ENCODE measurements around the gene FGF1.
A peak's percentile ranks its signal among the peaks of the same experiment; 100 is the strongest.

Gene FGF1

DNA sequence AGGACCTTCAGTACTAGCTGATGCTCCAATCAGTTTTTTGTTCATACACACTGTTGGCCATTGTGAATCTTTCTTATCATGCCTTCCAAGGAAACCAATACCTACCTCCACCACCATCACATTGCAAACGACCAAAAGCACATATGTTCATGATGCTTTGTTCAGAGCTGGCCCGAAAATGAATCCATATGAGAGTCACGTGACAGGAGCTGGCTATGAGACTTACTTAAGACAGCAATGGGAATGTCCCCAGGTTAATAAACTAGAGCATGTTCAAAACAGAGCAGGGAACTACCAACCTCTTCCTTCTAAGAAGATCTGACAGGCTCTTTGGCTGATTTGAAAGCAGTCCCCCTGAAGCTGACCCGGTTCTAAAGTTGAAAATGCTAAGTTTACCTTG is 93.5 kb downstream of the FGF1 start:
- intact Hi-C loops (cut with DNase I) = no loop called here

GRCh38 chr5:142590451-142591231 is 95.2 kb downstream of the FGF1 start:
- no peak for DNase-seq
- intact Hi-C loops (cut with DNase I) = no loop called here

More for the DNA sequence above, 93.5 kb downstream of the FGF1 start:
- no peak for DNase-seq

DNA sequence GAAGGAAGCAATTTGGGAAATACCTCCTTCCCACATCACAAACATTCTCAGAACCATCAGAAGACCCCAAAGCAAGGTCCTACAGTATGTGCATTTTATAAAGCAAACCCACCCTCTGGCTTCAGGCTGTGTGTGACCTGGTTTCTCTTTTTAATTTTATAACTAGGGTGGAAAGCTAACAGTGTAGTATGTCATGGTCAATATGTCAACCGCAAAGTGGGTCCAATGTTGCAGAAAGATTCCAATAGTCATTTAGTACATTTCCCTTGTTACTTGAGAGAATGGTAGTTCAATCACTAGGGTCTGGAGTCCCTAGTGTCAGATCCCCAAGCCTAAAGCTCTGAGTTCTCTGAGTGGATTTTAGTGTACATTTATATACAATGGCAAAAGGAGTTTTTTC is 96.2 kb downstream of the FGF1 start:
- DNase-seq = no peak
- intact Hi-C loops (cut with DNase I) = no loop called here

- intact Hi-C loops (cut with DNase I) = no loop called here
- peak in 1 of 10 donors; percentile 30 for DNase-seq
These were observed 98.4 kb downstream of the FGF1 start for GRCh38 chr5:142587354-142587965.

DNA sequence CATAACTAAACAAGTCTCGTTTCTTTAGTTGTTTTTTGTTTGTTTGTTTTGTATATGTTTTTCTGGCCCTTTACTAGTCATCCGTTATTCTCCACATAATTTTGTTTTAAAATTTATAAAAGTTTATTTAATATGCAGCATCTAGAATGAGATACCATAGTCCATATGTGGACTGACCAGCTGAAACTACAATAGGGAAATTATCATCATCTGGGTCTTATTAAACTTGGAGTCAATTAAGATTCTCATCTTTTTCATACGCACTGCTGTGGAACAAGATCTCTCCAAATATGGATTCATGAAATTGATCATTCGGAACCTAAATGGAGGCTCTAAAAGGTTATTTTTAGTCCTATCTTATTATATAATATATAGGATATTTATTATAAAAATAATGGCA is 99.3 kb downstream of the FGF1 start:
- DNase-seq = no peak
- intact Hi-C loops (cut with DNase I) = no loop called here

- intact Hi-C loops (cut with DNase I) = no loop called here
- DNase-seq = no peak
These were observed 100.4 kb downstream of the FGF1 start for GRCh38 chr5:142585451-142585850.

- intact Hi-C loops (cut with DNase I) = no loop called here
These were observed 101.0 kb downstream of the FGF1 start for GRCh38 chr5:142584891-142585290.

DNA sequence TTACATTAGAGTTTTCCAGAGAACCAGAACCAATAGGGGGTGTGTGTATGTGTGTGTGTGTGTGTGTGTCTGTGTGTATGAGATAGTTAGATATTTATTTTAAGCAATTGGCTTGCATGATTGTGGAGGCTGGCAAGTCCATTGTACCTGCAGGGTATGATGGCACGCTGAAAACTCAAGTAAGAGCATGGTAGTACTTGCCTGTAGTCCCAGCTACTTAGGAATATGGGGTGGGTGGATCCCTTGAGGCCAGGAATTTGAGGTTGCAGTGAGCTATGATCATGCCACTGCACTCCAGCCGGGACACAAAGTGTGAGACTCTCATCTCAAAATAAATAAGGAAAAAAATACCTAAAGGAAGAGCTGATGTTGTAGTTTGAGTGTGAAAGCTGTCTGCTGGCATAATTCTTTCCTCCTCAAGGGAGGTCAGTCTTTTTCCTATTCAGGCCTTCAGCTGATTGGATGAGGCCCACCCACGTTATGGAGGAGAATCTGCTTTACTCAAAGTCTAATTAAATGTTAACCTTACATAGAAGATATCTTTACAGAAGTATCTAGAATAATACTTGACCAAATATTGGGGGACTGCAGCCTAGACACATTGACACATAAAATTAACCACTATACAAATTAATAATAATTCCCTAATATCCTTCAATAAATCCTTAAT is 107.6 kb downstream of the FGF1 start:
- no peak for DNase-seq
- intact Hi-C loops (cut with DNase I) = no loop called here

More at GRCh38 chr5:142584891-142585290, 101.0 kb downstream of the FGF1 start:
- DNase-seq = no peak

DNA sequence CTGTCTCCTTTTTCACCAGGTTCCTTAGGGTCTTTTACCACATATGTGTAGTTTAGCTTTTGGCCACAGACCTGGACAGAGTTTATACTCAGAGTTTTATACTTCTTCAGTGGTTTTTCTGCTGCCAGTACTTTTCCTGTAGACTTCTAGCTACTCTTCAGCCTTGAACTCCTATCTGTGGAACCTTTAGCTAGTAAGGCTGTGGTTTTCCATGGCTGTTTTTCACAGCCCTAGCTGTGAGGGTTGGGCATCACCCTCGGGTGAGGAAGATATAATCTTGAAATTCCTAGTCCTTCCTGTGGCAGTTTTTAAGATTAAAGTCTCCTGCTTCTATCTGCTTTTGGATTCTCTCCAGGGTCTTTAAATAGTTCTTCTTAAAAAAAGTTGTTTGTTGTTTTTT is 109.1 kb downstream of the FGF1 start:
- intact Hi-C loops (cut with DNase I) = no loop called here
- no peak for DNase-seq

- no peak for DNase-seq
- intact Hi-C loops (cut with DNase I) = no loop called here
These were observed 109.6 kb downstream of the FGF1 start for GRCh38 chr5:142576303-142576702.

- intact Hi-C loops (cut with DNase I) = no loop called here
- DNase-seq = no peak
These were observed 113.9 kb downstream of the FGF1 start for GRCh38 chr5:142572006-142572405.

- intact Hi-C loops (cut with DNase I) = no loop called here
- DNase-seq = no peak
These were observed 114.5 kb downstream of the FGF1 start for GRCh38 chr5:142571371-142571770.

GRCh38 chr5:142569905-142570304 is 116.0 kb downstream of the FGF1 start:
- DNase-seq = no peak
- intact Hi-C loops (cut with DNase I) = no loop called here

GRCh38 chr5:142568996-142569335 is 116.9 kb downstream of the FGF1 start:
- intact Hi-C loops (cut with DNase I) = no loop called here
- no peak for DNase-seq

DNA sequence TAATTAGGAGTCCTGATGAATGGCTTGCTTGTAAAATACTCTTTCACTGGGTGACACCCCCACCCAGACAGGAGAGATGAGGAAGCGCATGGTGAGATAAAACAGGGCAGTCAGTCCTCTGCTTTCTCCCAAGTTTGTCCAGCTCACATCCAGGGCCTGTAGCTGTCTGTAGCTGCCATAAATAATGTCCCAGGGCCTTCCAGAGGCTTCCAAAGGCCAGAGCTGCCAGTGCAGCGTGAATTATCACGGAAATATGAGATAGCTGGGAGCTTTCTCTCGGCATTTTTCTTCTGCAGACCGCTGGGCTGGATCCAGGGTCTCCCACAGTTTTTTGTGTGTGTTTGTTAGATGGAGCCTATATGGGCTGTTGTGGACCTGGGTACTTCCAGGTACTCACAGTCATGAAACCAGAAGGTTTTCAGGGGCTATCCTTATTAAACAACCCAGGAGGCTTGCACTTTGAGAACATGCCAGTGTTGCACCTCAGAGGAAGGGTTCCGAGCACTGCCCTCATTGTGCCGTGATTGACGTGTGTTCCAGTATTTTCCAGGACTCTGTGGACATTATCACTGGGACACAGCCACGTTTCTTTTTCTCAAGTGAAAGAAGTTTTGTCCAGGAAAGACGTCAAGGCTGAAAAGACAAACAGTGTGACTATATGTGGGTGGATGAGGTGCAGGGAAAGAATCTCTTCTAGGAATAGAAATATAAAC is 117.5 kb downstream of the FGF1 start:
- intact Hi-C loops (cut with DNase I) = no loop called here
- no peak for DNase-seq

DNA sequence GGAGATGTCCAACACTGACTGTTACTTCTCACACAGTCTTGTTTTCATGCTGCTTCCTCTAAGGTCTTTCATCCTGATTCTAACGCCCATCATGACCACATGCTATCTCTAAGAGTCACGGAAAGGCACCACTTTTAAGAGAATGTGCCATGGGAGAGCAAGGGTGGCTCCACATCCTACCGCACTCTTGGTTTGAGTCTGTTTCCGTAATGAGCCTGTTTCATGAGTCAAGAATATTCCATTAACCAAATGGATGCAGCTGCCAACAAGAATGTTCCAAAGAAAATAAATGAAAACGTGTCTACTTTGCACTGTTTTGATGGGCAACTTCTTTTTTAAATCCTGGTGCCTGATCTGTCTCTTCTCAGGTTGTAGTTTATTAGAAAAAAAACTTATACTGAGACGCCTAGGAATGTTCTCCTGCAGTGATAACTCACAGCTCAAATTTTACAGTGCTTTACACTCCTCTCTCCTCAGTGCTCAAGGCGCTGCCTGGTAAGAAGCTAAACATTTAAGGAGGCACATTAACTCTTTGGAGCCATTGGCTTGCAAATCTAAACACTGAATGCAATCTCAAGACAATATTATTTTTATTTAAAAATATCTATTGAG is 124.3 kb downstream of the FGF1 start:
- intact Hi-C loops (cut with DNase I) = no loop called here

DNA sequence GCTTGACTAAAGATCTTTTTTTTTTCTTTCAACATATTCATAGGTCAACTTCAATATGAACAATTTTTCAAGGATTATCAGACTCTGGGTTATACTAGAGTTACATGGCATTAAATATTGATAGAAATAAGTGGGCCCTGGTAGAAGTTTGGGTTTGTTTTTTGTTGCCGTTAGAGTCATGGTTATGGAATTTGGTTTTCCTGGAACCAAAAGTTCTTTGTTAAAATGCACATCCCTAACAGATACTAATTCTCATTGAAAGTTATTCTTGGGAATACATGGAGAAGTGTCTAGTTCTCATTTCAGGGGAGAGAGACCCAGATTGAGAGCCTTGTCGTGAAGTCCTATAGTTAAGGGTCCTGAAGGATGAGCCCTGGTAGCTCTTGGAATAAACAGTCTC is 124.9 kb downstream of the FGF1 start:
- intact Hi-C loops (cut with DNase I) = no loop called here
- no peak for DNase-seq

More for the DNA sequence above, 124.3 kb downstream of the FGF1 start:
- no peak for DNase-seq

- no peak for DNase-seq
- intact Hi-C loops (cut with DNase I) = no loop called here
These were observed 133.8 kb downstream of the FGF1 start for GRCh38 chr5:142552107-142552506.

DNA sequence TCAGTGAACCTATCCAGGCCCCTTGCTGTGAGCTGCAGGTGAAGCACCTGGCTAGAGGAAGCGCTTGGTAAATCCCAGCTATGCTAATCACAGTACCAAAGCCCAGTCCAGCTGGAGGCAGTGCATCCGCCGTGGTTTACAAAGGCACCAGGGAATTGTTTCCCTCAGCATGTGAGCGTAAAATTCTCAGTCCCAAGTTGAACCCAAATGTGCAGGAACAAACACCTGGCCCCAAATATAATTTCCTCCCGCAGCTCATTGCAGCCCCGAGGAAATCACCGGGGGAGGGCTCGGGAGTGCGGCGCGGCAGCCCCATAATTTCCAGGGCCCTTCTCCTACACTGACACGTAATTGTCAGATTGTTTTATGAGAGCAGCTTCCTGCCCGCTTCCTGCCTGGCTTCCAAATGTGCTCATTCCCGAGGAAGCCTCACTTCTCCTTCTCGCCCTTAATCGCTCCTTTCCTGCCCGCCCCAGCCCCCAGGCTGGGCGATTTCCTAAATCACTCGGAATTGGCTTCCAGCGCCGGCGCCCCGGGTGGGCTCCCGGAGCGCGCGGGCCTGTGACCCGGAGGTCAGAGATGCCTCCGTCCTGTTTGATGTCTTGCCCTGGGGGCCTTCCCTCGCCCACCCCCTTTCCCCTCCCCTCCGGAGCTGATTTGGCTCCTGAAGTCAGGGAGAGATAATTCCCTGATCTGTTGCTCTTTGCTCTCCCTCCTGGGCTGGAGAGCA is 134.4 kb downstream of the FGF1 start:
- DNase-seq = peak in 1 of 10 donors; percentile 79
- intact Hi-C loops (cut with DNase I) = no loop called here

DNA sequence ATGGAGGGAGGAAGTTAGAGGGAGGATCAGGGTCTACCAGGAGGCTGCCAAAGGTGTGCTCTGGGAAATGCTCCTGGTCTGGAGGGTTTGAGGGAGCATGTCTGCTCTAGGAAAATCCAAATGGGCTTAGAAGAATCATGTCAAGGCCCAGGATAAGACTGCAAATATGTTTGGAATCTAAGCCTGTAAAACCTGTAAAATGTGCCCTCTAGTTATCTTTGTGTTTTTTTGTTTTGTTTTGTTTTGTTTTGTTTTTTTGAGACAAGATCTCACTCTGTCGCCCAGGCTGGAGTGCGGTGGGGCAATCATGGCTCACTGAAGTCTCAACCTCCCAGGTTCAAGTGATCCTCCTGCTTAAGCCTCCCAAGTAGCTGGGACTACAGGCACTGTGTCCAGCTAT is 135.4 kb downstream of the FGF1 start:
- intact Hi-C loops (cut with DNase I) = no loop called here
- DNase-seq = no peak

All from posterior cingulate gyrus (tissue), 11 donors.